Measurements from ENCODE around the gene SIKE1. TPM values are rescaled to one million over a fixed set of nuclear protein-coding genes. Genes with fewer than 3 reads are reported as not detected.

SIKE1 gene
- total RNA-seq, 4 donors from 2014 or later: 19.8 to 58.1 (median 44.0) TPM

GRCh38 chr1:114729782-114730181 lies 50.7 kb downstream of the SIKE1 start:
- H3K27me3 ChIP-seq: no peaks in the 10 kb centered on the region
- H3K27ac ChIP-seq: no peak overlapping the region
- no peak for TF ChIP-seq POLR2A (IDR thresholded peaks at IDR 0.05)
- TF ChIP-seq EP300 (IDR thresholded peaks at IDR 0.05): no peak
- TF ChIP-seq, protein P1, sequence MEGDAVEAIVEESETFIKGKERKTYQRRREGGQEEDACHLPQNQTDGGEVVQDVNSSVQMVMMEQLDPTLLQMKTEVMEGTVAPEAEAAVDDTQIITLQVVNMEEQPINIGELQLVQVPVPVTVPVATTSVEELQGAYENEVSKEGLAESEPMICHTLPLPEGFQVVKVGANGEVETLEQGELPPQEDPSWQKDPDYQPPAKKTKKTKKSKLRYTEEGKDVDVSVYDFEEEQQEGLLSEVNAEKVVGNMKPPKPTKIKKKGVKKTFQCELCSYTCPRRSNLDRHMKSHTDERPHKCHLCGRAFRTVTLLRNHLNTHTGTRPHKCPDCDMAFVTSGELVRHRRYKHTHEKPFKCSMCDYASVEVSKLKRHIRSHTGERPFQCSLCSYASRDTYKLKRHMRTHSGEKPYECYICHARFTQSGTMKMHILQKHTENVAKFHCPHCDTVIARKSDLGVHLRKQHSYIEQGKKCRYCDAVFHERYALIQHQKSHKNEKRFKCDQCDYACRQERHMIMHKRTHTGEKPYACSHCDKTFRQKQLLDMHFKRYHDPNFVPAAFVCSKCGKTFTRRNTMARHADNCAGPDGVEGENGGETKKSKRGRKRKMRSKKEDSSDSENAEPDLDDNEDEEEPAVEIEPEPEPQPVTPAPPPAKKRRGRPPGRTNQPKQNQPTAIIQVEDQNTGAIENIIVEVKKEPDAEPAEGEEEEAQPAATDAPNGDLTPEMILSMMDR (IDR thresholded peaks at IDR 0.05): no peak
- no peaks in the 10 kb centered on the region for H3K9me3 ChIP-seq
- WGBS, 2 donors: 84 to 88% methylated on average over 1 of the region's 1 CpG
- no peak overlapping the region for H3K4me3 ChIP-seq
- peaks cover 0 to 8% (median 0%) of the 10 kb centered on the region in 4 donors for H3K4me1 ChIP-seq
- H3K36me3 ChIP-seq: peaks cover 0 to 90% (median 37%) of the 10 kb centered on the region in 3 donors
- DNase-seq (ENCODE audit: low spot score in 2 of 2): no peak

- H3K27me3 ChIP-seq: no peaks in the 10 kb centered on the region
- no peak for DNase-seq (ENCODE audit: low spot score in 2 of 2)
- no peak overlapping the region for H3K27ac ChIP-seq
- peaks cover 0 to 8% (median 0%) of the 10 kb centered on the region in 4 donors for H3K4me1 ChIP-seq
- H3K4me3 ChIP-seq: no peak overlapping the region
- peaks cover 0 to 90% (median 40%) of the 10 kb centered on the region in 3 donors for H3K36me3 ChIP-seq
- TF ChIP-seq EP300 (IDR thresholded peaks at IDR 0.05) (no peak), POLR2A (IDR thresholded peaks at IDR 0.05) (no peak)
- TF ChIP-seq, protein P1 (IDR thresholded peaks at IDR 0.05): no peak
- 74 to 81% methylated on average over 2 of the region's 2 CpGs for WGBS, 2 donors
- no peaks in the 10 kb centered on the region for H3K9me3 ChIP-seq
Observed at GRCh38 chr1:114728553-114728952, 51.9 kb downstream of the SIKE1 start.

- H3K4me3 ChIP-seq: no peak overlapping the region
- 85 to 87% methylated on average over 1 of the region's 1 CpG for WGBS, 2 donors
- no peak for DNase-seq (ENCODE audit: low spot score in 2 of 2)
- peaks cover 0 to 6% (median 0%) of the 10 kb centered on the region in 4 donors for H3K4me1 ChIP-seq
- TF ChIP-seq, protein P1 (IDR thresholded peaks at IDR 0.05): no peak
- TF ChIP-seq POLR2A (IDR thresholded peaks at IDR 0.05) (no peak), EP300 (IDR thresholded peaks at IDR 0.05) (no peak)
- H3K27me3 ChIP-seq: no peaks in the 10 kb centered on the region
- peaks cover 0 to 91% (median 35%) of the 10 kb centered on the region in 3 donors for H3K36me3 ChIP-seq
- H3K27ac ChIP-seq: no peak overlapping the region
- H3K9me3 ChIP-seq: no peaks in the 10 kb centered on the region
Observed at GRCh38 chr1:114725230-114725629, 55.3 kb downstream of the SIKE1 start.

GRCh38 chr1:114723915-114724314 lies 56.6 kb downstream of the SIKE1 start:
- TF ChIP-seq EP300 (IDR thresholded peaks at IDR 0.05) (no peak), POLR2A (IDR thresholded peaks at IDR 0.05) (no peak)
- TF ChIP-seq, protein P1 (IDR thresholded peaks at IDR 0.05): no peak
- Histone ChIP-seq H3K27me3 (no peaks in the 10 kb centered on the region), H3K4me3 (no peak overlapping the region), H3K36me3 (peaks cover 2 to 93% (median 33%) of the 10 kb centered on the region in 3 donors), H3K4me1 (no peaks in the 10 kb centered on the region), H3K27ac (no peak overlapping the region), H3K9me3 (no peaks in the 10 kb centered on the region)
- 92 to 100% methylated on average over 1 of the region's 1 CpG for WGBS, 2 donors
- no peak for DNase-seq (ENCODE audit: low spot score in 2 of 2)

GRCh38 chr1:114723457-114723856 lies 57.0 kb downstream of the SIKE1 start:
- H3K9me3 ChIP-seq: no peaks in the 10 kb centered on the region
- no peak for TF ChIP-seq EP300 (IDR thresholded peaks at IDR 0.05)
- TF ChIP-seq, protein P1 (IDR thresholded peaks at IDR 0.05): no peak
- TF ChIP-seq POLR2A (IDR thresholded peaks at IDR 0.05): no peak
- no peak for DNase-seq (ENCODE audit: low spot score in 2 of 2)
- H3K27me3 ChIP-seq: no peaks in the 10 kb centered on the region
- H3K27ac ChIP-seq: no peak overlapping the region
- peaks cover 3 to 95% (median 38%) of the 10 kb centered on the region in 3 donors for H3K36me3 ChIP-seq
- no peaks in the 10 kb centered on the region for H3K4me1 ChIP-seq
- WGBS, 2 donors: 0 to 28% methylated on average over 1 of the region's 1 CpG
- H3K4me3 ChIP-seq: no peak overlapping the region
